Stimulated activated CD8-positive, alpha-beta memory T cell treated with anti-CD3 and anti-CD28 coated beads, Interleukin-4, amount 100 ng/mL, for 24 hours (primary cell): Measurements from ENCODE around the gene ASB8.

Source experiments
- DNase-seq: peaks from one replicate; pipeline ENCODE4 v3.0.0-alpha.2; 2020; ENCODE audit warnings: low read depth

ASB8 gene

DNA sequence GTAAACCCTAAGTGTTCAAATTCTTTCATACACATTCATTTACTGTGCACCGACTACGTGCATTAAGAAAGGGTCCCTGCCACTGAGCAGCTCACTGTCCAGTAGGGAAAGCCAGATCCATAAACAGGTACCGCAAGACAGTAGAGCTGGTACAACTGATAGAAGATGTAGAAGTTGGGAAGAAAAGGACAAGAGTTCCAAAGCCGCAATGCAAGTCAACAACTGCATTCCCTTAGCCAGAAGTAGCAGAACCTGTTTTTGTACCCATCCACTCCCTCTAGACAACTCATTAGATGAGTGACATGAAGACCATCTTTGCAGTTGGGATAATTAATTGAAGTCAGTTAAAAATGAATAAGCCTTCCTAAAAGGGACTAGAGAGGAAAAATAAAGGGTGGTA is 52.8 kb downstream of the ASB8 start:
- DNase-seq = no peak
